ENCODE measurements around the gene CROCC2.

DNA sequence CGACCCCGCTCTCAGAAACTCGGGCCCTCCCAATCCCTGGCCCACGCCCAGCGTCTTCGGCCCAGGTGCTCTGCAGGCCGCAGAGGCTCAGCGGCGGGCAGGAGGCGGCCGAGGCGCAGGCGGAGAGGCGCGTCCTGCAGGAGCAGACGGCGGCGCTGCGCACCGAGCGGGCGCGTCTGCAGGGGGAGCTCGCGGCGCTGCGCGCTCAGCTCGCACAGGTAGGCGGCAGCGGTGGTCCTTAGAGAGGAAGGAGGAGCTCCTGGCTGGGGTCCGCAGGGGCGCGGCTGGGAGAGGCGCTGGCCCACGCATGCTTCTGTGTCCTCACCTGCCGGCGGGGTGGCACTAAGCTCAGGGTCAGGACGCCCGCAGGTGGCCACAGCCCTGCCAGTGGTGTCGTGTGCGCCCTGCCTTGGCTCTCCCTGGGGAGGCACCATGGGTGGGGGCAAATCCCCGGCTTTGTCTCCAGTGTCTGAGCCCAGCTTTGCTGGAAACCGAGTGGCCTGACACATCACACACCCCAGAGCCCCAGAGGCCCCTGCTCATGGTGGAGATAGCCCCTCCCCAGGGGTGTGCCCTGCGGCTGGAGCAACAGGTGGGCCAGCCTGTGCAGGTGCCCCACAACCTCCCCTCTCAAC, 77.3 kb downstream of the CROCC2 start:
- TF ChIP-seq POLR2AphosphoS5 (IDR thresholded peaks at IDR 0.05) (no peak), POLR2A (IDR thresholded peaks at IDR 0.05) (no peak)
- TF ChIP-seq, protein P1, sequence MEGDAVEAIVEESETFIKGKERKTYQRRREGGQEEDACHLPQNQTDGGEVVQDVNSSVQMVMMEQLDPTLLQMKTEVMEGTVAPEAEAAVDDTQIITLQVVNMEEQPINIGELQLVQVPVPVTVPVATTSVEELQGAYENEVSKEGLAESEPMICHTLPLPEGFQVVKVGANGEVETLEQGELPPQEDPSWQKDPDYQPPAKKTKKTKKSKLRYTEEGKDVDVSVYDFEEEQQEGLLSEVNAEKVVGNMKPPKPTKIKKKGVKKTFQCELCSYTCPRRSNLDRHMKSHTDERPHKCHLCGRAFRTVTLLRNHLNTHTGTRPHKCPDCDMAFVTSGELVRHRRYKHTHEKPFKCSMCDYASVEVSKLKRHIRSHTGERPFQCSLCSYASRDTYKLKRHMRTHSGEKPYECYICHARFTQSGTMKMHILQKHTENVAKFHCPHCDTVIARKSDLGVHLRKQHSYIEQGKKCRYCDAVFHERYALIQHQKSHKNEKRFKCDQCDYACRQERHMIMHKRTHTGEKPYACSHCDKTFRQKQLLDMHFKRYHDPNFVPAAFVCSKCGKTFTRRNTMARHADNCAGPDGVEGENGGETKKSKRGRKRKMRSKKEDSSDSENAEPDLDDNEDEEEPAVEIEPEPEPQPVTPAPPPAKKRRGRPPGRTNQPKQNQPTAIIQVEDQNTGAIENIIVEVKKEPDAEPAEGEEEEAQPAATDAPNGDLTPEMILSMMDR (IDR thresholded peaks at IDR 0.05), result peak in 4 of 5 experiments; percentile 33 to 49 (median 42)
